Stimulated activated CD8-positive, alpha-beta memory T cell treated with anti-CD3 and anti-CD28 coated beads, Interleukin-7, amount 100 ng/mL, for 4 hours (primary cell): ENCODE results near the gene TRIM14.
A peak's percentile ranks its signal among the peaks of the same experiment; 100 is the strongest.

Experiments used
- DNase-seq, 2 donors: peaks; one replicate each; pipeline ENCODE4 v3.0.0-alpha.2; 2020; ENCODE audit warnings: low read depth in 2 of 2

Gene TRIM14

GRCh38 chr9:98118640-98119601, at the start of gene TRIM14:
Gene TRIM14 (minus strand): TSS chr9:98119222. CDS start chr9:98119188, 34 bp downstream.
- peak; percentile 16 to 50 for DNase-seq

- no peak for DNase-seq
These were observed 49.2 kb upstream of the TRIM14 start for GRCh38 chr9:98168153-98168780.

- no peak for DNase-seq
These were observed 45.9 kb upstream of the TRIM14 start for GRCh38 chr9:98164912-98165311.

- DNase-seq: no peak
These were observed 43.6 kb upstream of the TRIM14 start for GRCh38 chr9:98162613-98163012.

- no peak for DNase-seq
These were observed 42.8 kb upstream of the TRIM14 start for GRCh38 chr9:98161851-98162250.

- DNase-seq: no peak
These were observed 40.8 kb upstream of the TRIM14 start for GRCh38 chr9:98159790-98160189.

GRCh38 chr9:98159301-98159700, 40.3 kb upstream of the TRIM14 start:
- no peak for DNase-seq

- DNase-seq: no peak
These were observed 39.2 kb upstream of the TRIM14 start for GRCh38 chr9:98158071-98158831.

- no peak for DNase-seq
These were observed 38.4 kb upstream of the TRIM14 start for GRCh38 chr9:98157372-98157771.

- no peak for DNase-seq
These were observed 35.7 kb upstream of the TRIM14 start for GRCh38 chr9:98154678-98155077.

- no peak for DNase-seq
These were observed 33.5 kb upstream of the TRIM14 start for GRCh38 chr9:98152526-98152925.

- no peak for DNase-seq
These were observed 31.7 kb upstream of the TRIM14 start for GRCh38 chr9:98150721-98151120.

- no peak for DNase-seq
These were observed 31.1 kb upstream of the TRIM14 start for GRCh38 chr9:98150164-98150563.

GRCh38 chr9:98149422-98149821, 30.4 kb upstream of the TRIM14 start:
- DNase-seq: no peak

- DNase-seq: no peak
These were observed 29.5 kb upstream of the TRIM14 start for GRCh38 chr9:98148486-98148885.

GRCh38 chr9:98147582-98147981, 28.6 kb upstream of the TRIM14 start:
- DNase-seq: no peak

GRCh38 chr9:98146101-98146991, 27.3 kb upstream of the TRIM14 start:
- no peak for DNase-seq

GRCh38 chr9:98144631-98145030, 25.6 kb upstream of the TRIM14 start:
- DNase-seq: no peak

- DNase-seq: no peak
These were observed 25.1 kb upstream of the TRIM14 start for GRCh38 chr9:98144076-98144475.

GRCh38 chr9:98142925-98143481, 24.0 kb upstream of the TRIM14 start:
- no peak for DNase-seq
